ENCODE measurements around the gene C3AR1.

DNA sequence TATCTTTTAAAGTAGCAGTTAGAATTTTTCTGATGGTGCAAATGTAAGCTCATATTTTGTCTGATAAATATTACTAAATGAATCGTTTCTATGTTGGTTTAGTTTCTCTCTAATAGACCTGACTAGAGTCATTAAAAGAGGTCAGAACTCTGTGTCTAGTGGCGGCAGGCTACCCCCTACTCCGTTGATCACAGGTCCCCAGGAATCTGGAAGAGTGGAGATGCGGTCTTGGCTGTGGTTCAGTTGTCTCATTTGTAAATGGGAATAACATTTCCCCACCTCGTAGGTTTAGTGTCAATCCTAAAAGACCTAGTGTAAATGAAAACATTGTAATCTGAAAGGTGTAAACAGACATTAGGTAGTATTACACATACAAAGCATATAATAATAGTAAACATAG is 38.3 kb downstream of the C3AR1 start:
- TF ChIP-seq, protein P1, sequence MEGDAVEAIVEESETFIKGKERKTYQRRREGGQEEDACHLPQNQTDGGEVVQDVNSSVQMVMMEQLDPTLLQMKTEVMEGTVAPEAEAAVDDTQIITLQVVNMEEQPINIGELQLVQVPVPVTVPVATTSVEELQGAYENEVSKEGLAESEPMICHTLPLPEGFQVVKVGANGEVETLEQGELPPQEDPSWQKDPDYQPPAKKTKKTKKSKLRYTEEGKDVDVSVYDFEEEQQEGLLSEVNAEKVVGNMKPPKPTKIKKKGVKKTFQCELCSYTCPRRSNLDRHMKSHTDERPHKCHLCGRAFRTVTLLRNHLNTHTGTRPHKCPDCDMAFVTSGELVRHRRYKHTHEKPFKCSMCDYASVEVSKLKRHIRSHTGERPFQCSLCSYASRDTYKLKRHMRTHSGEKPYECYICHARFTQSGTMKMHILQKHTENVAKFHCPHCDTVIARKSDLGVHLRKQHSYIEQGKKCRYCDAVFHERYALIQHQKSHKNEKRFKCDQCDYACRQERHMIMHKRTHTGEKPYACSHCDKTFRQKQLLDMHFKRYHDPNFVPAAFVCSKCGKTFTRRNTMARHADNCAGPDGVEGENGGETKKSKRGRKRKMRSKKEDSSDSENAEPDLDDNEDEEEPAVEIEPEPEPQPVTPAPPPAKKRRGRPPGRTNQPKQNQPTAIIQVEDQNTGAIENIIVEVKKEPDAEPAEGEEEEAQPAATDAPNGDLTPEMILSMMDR (IDR thresholded peaks at IDR 0.05) = no peak
- TF ChIP-seq EP300 (IDR thresholded peaks at IDR 0.05) (no peak), POLR2A (IDR thresholded peaks at IDR 0.05; ENCODE audit: low read depth) (no peak)
